ENCODE data around the gene NKD2.
A peak's percentile ranks its signal among the peaks of the same experiment; 100 is the strongest.

The NKD2 gene

GRCh38 chr5:1027631-1028441 lies 19.2 kb downstream of the NKD2 start:
- Histone ChIP-seq H3K27me3 (no peaks in the 10 kb centered on the region), H3K4me3 (ENCODE audit: low read depth, low read length) (no peak overlapping the region), H3K4me1 (no peaks in the 10 kb centered on the region), H3K36me3 (no peaks in the 10 kb centered on the region), H3K9me3 (no peaks in the 10 kb centered on the region)
- no peak for TF ChIP-seq CTCF (IDR thresholded peaks at IDR 0.05; ENCODE audit: low read depth, low read length)
- peak; percentile 8 for DNase-seq

GRCh38 chr5:1028481-1029281 lies 20.1 kb downstream of the NKD2 start:
- peak; percentile 7 for DNase-seq
- Histone ChIP-seq H3K4me3 (ENCODE audit: low read depth, low read length) (no peak overlapping the region), H3K27me3 (no peaks in the 10 kb centered on the region), H3K9me3 (no peaks in the 10 kb centered on the region), H3K36me3 (no peaks in the 10 kb centered on the region), H3K4me1 (no peaks in the 10 kb centered on the region)
- TF ChIP-seq CTCF (IDR thresholded peaks at IDR 0.05; ENCODE audit: low read depth, low read length): no peak

- TF ChIP-seq CTCF (IDR thresholded peaks at IDR 0.05; ENCODE audit: low read depth, low read length): no peak
- H3K4me1 ChIP-seq: no peaks in the 10 kb centered on the region
- no peaks in the 10 kb centered on the region for H3K9me3 ChIP-seq
- H3K4me3 ChIP-seq (ENCODE audit: low read depth, low read length): no peak overlapping the region
- DNase-seq: no peak
- no peaks in the 10 kb centered on the region for H3K36me3 ChIP-seq
- H3K27me3 ChIP-seq: no peaks in the 10 kb centered on the region
Measured at GRCh38 chr5:1029282-1029944, 20.8 kb downstream of the NKD2 start.

- Histone ChIP-seq H3K36me3 (no peaks in the 10 kb centered on the region), H3K4me1 (no peaks in the 10 kb centered on the region), H3K27me3 (no peaks in the 10 kb centered on the region), H3K4me3 (ENCODE audit: low read depth, low read length) (no peak overlapping the region), H3K9me3 (no peaks in the 10 kb centered on the region)
- DNase-seq: no peak
- TF ChIP-seq CTCF (IDR thresholded peaks at IDR 0.05; ENCODE audit: low read depth, low read length): no peak
Measured at GRCh38 chr5:1029945-1030625, 21.5 kb downstream of the NKD2 start.

GRCh38 chr5:1030801-1031271 lies 22.2 kb downstream of the NKD2 start:
- no peaks in the 10 kb centered on the region for H3K27me3 ChIP-seq
- no peak overlapping the region for H3K4me3 ChIP-seq (ENCODE audit: low read depth, low read length)
- H3K9me3 ChIP-seq: no peaks in the 10 kb centered on the region
- no peak for TF ChIP-seq CTCF (IDR thresholded peaks at IDR 0.05; ENCODE audit: low read depth, low read length)
- no peak for DNase-seq
- H3K36me3 ChIP-seq: no peaks in the 10 kb centered on the region
- no peaks in the 10 kb centered on the region for H3K4me1 ChIP-seq

Measured in BE2C (cell line).